Natural killer cell (primary cell): ENCODE results near the gene MICALL2. TPM values are rescaled to one million over a fixed set of nuclear protein-coding genes. Genes with fewer than 3 reads are reported as not detected.

ENCODE experiments used
- ATAC-seq, 3 donors: fragments of 150-1000 bp in 2 of 3; fragments of 200-7000 bp in 1 of 3; cut with Tn5 transposase; 1 replicate in 1 of 3; 2 replicates in 2 of 3; pipeline ENCODE4 v1.10.0; 2021; ENCODE audit warnings: mild to moderate bottlenecking in 2 of 3, moderate library complexity in 2 of 3
- DNase-seq, 2 donors: peaks; one replicate each; pipeline versions ENCODE4 v3.0.0 to v3.0.0-alpha.2; 2013 to 2021; ENCODE audit warnings: mixed read lengths in 1 of 2
- H3K27ac ChIP-seq: one replicate; pipeline ENCODE4 v1.5.1; 2013; ENCODE audit warnings: mild to moderate bottlenecking, low read length
- H3K27me3 ChIP-seq: one replicate; pipeline ENCODE4 v1.6.1; 2013; ENCODE audit warnings: low read length; ENCODE audit not compliant: control insufficient read depth, insufficient read depth
- H3K36me3 ChIP-seq: one replicate; pipeline ENCODE4 v1.6.1; 2013; ENCODE audit warnings: low read length; ENCODE audit not compliant: control insufficient read depth, insufficient read depth
- H3K4me1 ChIP-seq: one replicate; pipeline ENCODE4 v1.6.1; 2013; ENCODE audit warnings: low read length; ENCODE audit not compliant: control insufficient read depth, insufficient read depth
- H3K4me3 ChIP-seq: one replicate; pipeline ENCODE4 v1.5.1; 2013; ENCODE audit warnings: low read length
- H3K9me3 ChIP-seq: one replicate; pipeline ENCODE4 v1.6.1; 2013; ENCODE audit warnings: low read length; ENCODE audit not compliant: control insufficient read depth, insufficient read depth
- H3K27ac Mint-ChIP-seq, 2 donors: one replicate each; pipeline ENCODE4 v1.8.0; 2022; ENCODE audit warnings: mild to moderate bottlenecking in 2 of 2, mixed read lengths in 2 of 2, moderate library complexity in 1 of 2
- H3K27me3 Mint-ChIP-seq, 2 donors: one replicate each; pipeline ENCODE4 v1.8.0; 2022; ENCODE audit warnings: low read depth in 2 of 2, mixed read lengths in 2 of 2
- H3K36me3 Mint-ChIP-seq: one replicate; pipeline ENCODE4 v1.8.0; 2022; ENCODE audit warnings: mixed read lengths
- H3K4me1 Mint-ChIP-seq, 2 donors: one replicate each; pipeline ENCODE4 v1.8.0; 2022; ENCODE audit warnings: mixed read lengths in 2 of 2
- H3K4me3 Mint-ChIP-seq: one replicate; pipeline ENCODE4 v1.8.0; 2022; ENCODE audit warnings: mild to moderate bottlenecking, moderate library complexity, mixed read lengths
- H3K9me3 Mint-ChIP-seq, 2 donors: one replicate each; pipeline ENCODE4 v1.8.0; 2022; ENCODE audit warnings: mixed read lengths in 2 of 2
- CTCF ChIP-seq: fragments of 200-600 bp; IDR thresholded peaks from one replicate; pipeline ENCODE4 v1.8.0; 2022; ENCODE audit warnings: antibody characterized with exemption
- WGBS: methylation state at CpG from one replicate; pipeline ENCODE4 v1.1.7; 2013; ENCODE audit warnings: missing lambda C conversion rate; ENCODE audit not compliant: insufficient coverage; 5-methylcytosine and 5-hydroxymethylcytosine counted together
- intact Hi-C: fragments of 100-400 bp; cut with micrococcal nuclease; formaldehyde crosslinking; loops from one replicate; pipeline ENCODE4 v1.14.2; 2022
- total RNA-seq, 4 donors: library from RNA; stranded (reverse); fragments of 120-200 nt in 1 of 4; gene quantifications; one replicate each; pipeline versions ENCODE4 v1.2.3 to v1.2.4, GENCODE V29; 2013 to 2022

Gene MICALL2
- total RNA-seq, 3 donors from 2014 or later (not counting 1 experiment from before 2014, with no cell fraction given) = 2.5 to 4.4 (median 2.8) TPM

GRCh38 chr7:1403638-1404459 lies 55.4 kb downstream of the MICALL2 start:
- DNase-seq (no peak), ATAC-seq (no peak)
- no peak for TF ChIP-seq CTCF
- H3K4me1 ChIP-seq = peaks cover 3% of the 10 kb centered on the region
- H3K36me3 ChIP-seq = no peaks in the 10 kb centered on the region
- peaks cover 12% of the 10 kb centered on the region for H3K27me3 ChIP-seq
- Mint-ChIP-seq H3K27me3 (peaks cover 33% of the 10 kb centered on the region in 2 donors), H3K36me3 (no peaks in the 10 kb centered on the region), H3K4me1 (peaks cover 8% of the 10 kb centered on the region in 2 donors), H3K27ac (no peak overlapping the region), H3K4me3 (peak overlapping the region; percentile 0), H3K9me3 (no peaks in the 10 kb centered on the region)
- H3K4me3 ChIP-seq = no peak overlapping the region
- intact Hi-C loops = no loop called here
- H3K27ac ChIP-seq = no peak overlapping the region
- WGBS = 9% methylated on average over 34 of the region's 41 CpGs
- peaks cover 5% of the 10 kb centered on the region for H3K9me3 ChIP-seq

- Mint-ChIP-seq H3K36me3 (no peaks in the 10 kb centered on the region), H3K4me1 (peaks cover 8% of the 10 kb centered on the region in 2 donors), H3K9me3 (no peaks in the 10 kb centered on the region), H3K27ac (no peak overlapping the region), H3K27me3 (peaks cover 30 to 36% of the 10 kb centered on the region in 2 donors), H3K4me3 (no peak overlapping the region)
- 39% methylated on average over 10 of the region's 11 CpGs for WGBS
- peaks cover 12% of the 10 kb centered on the region for H3K27me3 ChIP-seq
- intact Hi-C loops = no loop called here
- no peak overlapping the region for H3K27ac ChIP-seq
- ATAC-seq = no peak
- H3K4me1 ChIP-seq = peaks cover 3% of the 10 kb centered on the region
- no peaks in the 10 kb centered on the region for H3K36me3 ChIP-seq
- no peak for TF ChIP-seq CTCF
- H3K9me3 ChIP-seq = peaks cover 5% of the 10 kb centered on the region
- H3K4me3 ChIP-seq = no peak overlapping the region
- DNase-seq = no peak
Observed at GRCh38 chr7:1402791-1403637, 56.3 kb downstream of the MICALL2 start.

GRCh38 chr7:1402110-1402790 lies 57.0 kb downstream of the MICALL2 start:
- H3K27ac Mint-ChIP-seq = no peak overlapping the region
- Histone ChIP-seq H3K27me3 (peaks cover 12% of the 10 kb centered on the region), H3K4me1 (peaks cover 3% of the 10 kb centered on the region), H3K9me3 (peaks cover 5% of the 10 kb centered on the region), H3K27ac (no peak overlapping the region), H3K36me3 (no peaks in the 10 kb centered on the region), H3K4me3 (no peak overlapping the region)
- H3K27me3 Mint-ChIP-seq = peaks cover 34 to 41% of the 10 kb centered on the region in 2 donors
- peaks cover 8% of the 10 kb centered on the region in 2 donors for H3K4me1 Mint-ChIP-seq
- H3K36me3 Mint-ChIP-seq = no peaks in the 10 kb centered on the region
- no peak for TF ChIP-seq CTCF
- no peak for DNase-seq
- intact Hi-C loops = no loop called here
- no peak for ATAC-seq
- H3K4me3 Mint-ChIP-seq = no peak overlapping the region
- WGBS = 90% methylated on average over 12 of the region's 12 CpGs
- H3K9me3 Mint-ChIP-seq = no peaks in the 10 kb centered on the region
